Fibroblast of villous mesenchyme (primary cell): ENCODE measurements around the gene STXBP4. TPM values are rescaled to one million over a fixed set of nuclear protein-coding genes. Genes with fewer than 3 reads are reported as not detected.
A peak's percentile ranks its signal among the peaks of the same experiment; 100 is the strongest.

Experiments
- DNase-seq: peaks from one replicate; pipeline ENCODE4 v3.0.0-alpha.2; 2010; ENCODE audit warnings: low read depth
- H3K4me3 ChIP-seq: 2 replicates; pipeline ENCODE4 v1.5.1; 2011; ENCODE audit warnings: low read depth, mild to moderate bottlenecking, low read length
- CTCF ChIP-seq: IDR thresholded peaks from 2 replicates; pipeline ENCODE4 v1.5.1; 2012; ENCODE audit warnings: low read depth, mild to moderate bottlenecking, low read length; ENCODE audit not compliant: insufficient read depth
- total RNA-seq: library from RNA; depleted of rRNA; stranded (reverse); fragments of >200 nt; gene quantifications from 2 replicates; pipeline ENCODE4 v1.2.3, GENCODE V29; 2012

STXBP4 gene
- total RNA-seq, 1 donor, result 16.8 TPM

DNA sequence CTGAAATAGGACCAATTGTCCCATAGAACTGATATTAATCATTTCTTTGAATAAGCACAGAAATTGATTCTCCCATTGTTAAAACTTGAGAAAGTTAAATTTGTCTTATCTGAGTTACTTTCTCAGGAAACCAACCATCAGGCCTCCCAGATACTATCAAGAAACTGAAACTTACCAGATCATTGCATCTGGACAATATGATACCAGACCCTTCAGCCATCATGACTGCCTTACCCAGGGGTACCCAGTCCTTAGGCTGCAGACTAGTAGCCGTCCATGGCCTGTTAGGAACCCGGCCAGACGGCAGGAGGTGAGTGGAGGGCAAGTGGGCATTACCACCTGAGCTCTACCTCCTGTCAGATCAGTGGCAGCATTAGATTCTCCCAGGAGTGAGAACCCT lies 7.8 kb downstream of the STXBP4 start:
- no peak overlapping the region for H3K4me3 ChIP-seq
- TF ChIP-seq CTCF, result no peak
- DNase-seq, result no peak

GRCh38 chr17:54977744-54978143 lies 9.2 kb downstream of the STXBP4 start:
- TF ChIP-seq CTCF, result no peak
- H3K4me3 ChIP-seq, result no peak overlapping the region

DNA sequence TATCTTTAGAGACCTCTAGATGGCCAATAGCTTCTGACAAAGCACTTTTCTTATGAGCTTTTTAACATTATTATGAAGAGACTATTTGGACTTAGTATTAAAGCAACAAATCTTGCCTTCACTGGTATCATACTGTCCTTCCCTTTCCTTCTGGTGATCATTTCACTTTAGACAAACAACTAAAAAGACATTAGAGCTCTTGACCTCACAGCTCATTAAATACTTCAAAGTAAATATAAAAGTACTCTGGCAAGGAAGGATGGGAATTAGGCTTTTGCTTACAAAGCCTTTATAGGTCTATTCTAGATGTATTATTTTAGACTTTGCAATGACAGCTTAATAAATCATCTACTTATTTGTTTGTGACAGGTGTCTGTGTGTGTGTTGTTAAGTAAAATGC lies 11.1 kb downstream of the STXBP4 start:
- no peak for DNase-seq
- H3K4me3 ChIP-seq, result no peak overlapping the region
- TF ChIP-seq CTCF, result no peak

More at GRCh38 chr17:54977744-54978143, 9.2 kb downstream of the STXBP4 start:
- no peak for DNase-seq

- DNase-seq, result no peak
Observed at GRCh38 chr17:54980375-54980774, 11.8 kb downstream of the STXBP4 start.

GRCh38 chr17:54982399-54982798 lies 13.8 kb downstream of the STXBP4 start:
- no peak overlapping the region for H3K4me3 ChIP-seq
- peak; percentile 73 for DNase-seq
- TF ChIP-seq CTCF, result no peak

More at GRCh38 chr17:54980375-54980774, 11.8 kb downstream of the STXBP4 start:
- H3K4me3 ChIP-seq, result no peak overlapping the region
- TF ChIP-seq CTCF, result no peak

- H3K4me3 ChIP-seq, result no peak overlapping the region
- DNase-seq, result no peak
- no peak for TF ChIP-seq CTCF
Observed at GRCh38 chr17:54983260-54983659, 14.7 kb downstream of the STXBP4 start.

GRCh38 chr17:54985476-54985875 lies 16.9 kb downstream of the STXBP4 start:
- TF ChIP-seq CTCF, result no peak
- H3K4me3 ChIP-seq, result no peak overlapping the region
- no peak for DNase-seq
